ENCODE measurements around the gene FGL2. TPM values are rescaled to one million over a fixed set of nuclear protein-coding genes. Genes with fewer than 3 reads are reported as not detected.
"Not testable (repeated sequence)": the region's sequence is repeated elsewhere in the genome, so short reads cannot be mapped to it uniquely, and the experiment has no call there.

FGL2 gene
- total and polyA plus RNA-seq, 2 experiments from 2014 or later = not detected

DNA sequence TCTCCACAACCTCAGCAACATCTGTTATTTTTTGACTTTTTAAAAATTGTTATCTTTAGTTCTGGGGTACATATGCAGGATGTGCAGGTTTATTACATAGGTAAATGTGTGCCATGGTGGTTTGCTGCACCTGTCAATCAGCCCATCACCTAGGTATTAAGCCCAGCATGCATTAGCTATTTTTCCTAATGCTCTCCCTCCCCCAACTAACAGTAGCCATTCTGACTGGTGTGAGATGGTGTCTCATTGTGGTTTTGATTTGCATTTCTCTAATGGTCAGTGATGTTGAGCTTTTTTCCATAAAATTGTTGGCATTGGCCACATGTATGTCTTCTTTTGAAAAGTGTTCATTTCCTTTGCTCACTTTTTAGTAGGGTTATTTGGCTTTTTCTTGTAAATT, 29.2 kb upstream of the FGL2 start:
- not testable (repeated sequence) for H3K4me2 ChIP-seq; H3K27ac Mint-ChIP-seq; H3K27ac ChIP-seq (ENCODE audit: low read depth); H3K36me3 Mint-ChIP-seq (ENCODE audit: low read depth); H3K79me2 ChIP-seq (replicated peaks; ENCODE audit: insufficient read depth); H3K9me3 Mint-ChIP-seq; ATAC-seq; H3K4me1 Mint-ChIP-seq; H2AFZ ChIP-seq; H3K4me1 ChIP-seq (ENCODE audit: insufficient read depth); H3K27me3 ChIP-seq (ENCODE audit: insufficient read depth); DNase-seq (ENCODE audit: low spot score); H3K4me3 ChIP-seq; H3K4me3 Mint-ChIP-seq; H3K9me2 ChIP-seq (ENCODE audit: insufficient read depth); H3F3A ChIP-seq (replicated peaks; ENCODE audit: low read depth); H3K36me3 ChIP-seq (ENCODE audit: insufficient read depth); H4K20me1 ChIP-seq (replicated peaks; ENCODE audit: insufficient read depth); H3K27me3 Mint-ChIP-seq (ENCODE audit: insufficient read depth, low read depth, poor library complexity)

DNA sequence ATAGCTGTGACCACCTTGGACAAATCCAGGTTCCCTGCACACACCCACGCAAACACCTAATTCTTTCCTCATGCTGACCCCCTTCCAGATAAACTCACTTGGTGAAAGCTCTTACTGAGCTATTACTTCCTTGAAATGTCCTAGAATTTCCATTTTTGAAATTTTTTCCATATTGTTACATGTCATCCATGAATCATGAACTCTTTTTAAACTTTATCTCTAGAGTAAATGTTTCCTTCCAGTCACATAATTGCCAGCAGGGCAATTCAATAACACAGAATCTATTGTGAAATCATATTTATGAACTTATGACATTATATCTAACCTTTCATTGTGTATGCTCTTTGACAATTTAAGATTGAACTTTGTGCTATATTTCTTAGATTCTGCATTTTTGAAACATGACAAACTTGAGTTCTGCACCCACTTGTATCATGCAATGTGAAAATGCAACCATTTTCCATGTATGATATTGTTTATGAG, 26.8 kb upstream of the FGL2 start:
- no peak overlapping the region for H3K4me2 ChIP-seq
- no peak overlapping the region for H3K27ac ChIP-seq (ENCODE audit: low read depth)
- no peak overlapping the region for H3K4me3 ChIP-seq
- H3K9me2 ChIP-seq (ENCODE audit: insufficient read depth) = peaks cover under 1% of the 10 kb centered on the region; the same call in 1 of the 2 replicates
- TF ChIP-seq JUNB (IDR thresholded peaks at IDR 0.05; ENCODE audit: unreplicated experiment) (no peak), STAT1 (IDR thresholded peaks at IDR 0.05; ENCODE audit: unreplicated experiment) (no peak), EZH2 (IDR thresholded peaks at IDR 0.05; ENCODE audit: low read depth, unreplicated experiment) (no peak), ZNF331 (CRISPR knock-in tag; IDR thresholded peaks at IDR 0.05; ENCODE audit: low read depth) (no peak), POLR2AphosphoS5 (IDR thresholded peaks at IDR 0.05; ENCODE audit: low read depth) (no peak), EZH2phosphoT487 (IDR thresholded peaks at IDR 0.05; ENCODE audit: unreplicated experiment) (no peak)
- TF ChIP-seq, protein P1, sequence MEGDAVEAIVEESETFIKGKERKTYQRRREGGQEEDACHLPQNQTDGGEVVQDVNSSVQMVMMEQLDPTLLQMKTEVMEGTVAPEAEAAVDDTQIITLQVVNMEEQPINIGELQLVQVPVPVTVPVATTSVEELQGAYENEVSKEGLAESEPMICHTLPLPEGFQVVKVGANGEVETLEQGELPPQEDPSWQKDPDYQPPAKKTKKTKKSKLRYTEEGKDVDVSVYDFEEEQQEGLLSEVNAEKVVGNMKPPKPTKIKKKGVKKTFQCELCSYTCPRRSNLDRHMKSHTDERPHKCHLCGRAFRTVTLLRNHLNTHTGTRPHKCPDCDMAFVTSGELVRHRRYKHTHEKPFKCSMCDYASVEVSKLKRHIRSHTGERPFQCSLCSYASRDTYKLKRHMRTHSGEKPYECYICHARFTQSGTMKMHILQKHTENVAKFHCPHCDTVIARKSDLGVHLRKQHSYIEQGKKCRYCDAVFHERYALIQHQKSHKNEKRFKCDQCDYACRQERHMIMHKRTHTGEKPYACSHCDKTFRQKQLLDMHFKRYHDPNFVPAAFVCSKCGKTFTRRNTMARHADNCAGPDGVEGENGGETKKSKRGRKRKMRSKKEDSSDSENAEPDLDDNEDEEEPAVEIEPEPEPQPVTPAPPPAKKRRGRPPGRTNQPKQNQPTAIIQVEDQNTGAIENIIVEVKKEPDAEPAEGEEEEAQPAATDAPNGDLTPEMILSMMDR (conservative IDR thresholded peaks at IDR 0.05; ENCODE audit: low read depth in 2 of 2) = no peak
- TF ChIP-seq, protein P2, sequence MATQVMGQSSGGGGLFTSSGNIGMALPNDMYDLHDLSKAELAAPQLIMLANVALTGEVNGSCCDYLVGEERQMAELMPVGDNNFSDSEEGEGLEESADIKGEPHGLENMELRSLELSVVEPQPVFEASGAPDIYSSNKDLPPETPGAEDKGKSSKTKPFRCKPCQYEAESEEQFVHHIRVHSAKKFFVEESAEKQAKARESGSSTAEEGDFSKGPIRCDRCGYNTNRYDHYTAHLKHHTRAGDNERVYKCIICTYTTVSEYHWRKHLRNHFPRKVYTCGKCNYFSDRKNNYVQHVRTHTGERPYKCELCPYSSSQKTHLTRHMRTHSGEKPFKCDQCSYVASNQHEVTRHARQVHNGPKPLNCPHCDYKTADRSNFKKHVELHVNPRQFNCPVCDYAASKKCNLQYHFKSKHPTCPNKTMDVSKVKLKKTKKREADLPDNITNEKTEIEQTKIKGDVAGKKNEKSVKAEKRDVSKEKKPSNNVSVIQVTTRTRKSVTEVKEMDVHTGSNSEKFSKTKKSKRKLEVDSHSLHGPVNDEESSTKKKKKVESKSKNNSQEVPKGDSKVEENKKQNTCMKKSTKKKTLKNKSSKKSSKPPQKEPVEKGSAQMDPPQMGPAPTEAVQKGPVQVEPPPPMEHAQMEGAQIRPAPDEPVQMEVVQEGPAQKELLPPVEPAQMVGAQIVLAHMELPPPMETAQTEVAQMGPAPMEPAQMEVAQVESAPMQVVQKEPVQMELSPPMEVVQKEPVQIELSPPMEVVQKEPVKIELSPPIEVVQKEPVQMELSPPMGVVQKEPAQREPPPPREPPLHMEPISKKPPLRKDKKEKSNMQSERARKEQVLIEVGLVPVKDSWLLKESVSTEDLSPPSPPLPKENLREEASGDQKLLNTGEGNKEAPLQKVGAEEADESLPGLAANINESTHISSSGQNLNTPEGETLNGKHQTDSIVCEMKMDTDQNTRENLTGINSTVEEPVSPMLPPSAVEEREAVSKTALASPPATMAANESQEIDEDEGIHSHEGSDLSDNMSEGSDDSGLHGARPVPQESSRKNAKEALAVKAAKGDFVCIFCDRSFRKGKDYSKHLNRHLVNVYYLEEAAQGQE (IDR thresholded peaks at IDR 0.05; ENCODE audit: unreplicated experiment) = no peak
- Mint-ChIP-seq H3K4me1 (no peaks in the 10 kb centered on the region), H3K4me3 (no peak overlapping the region), H3K27me3 (ENCODE audit: insufficient read depth, low read depth, poor library complexity) (peaks cover 3% of the 10 kb centered on the region), H3K9me3 (peaks cover 4% of the 10 kb centered on the region; the same call in 2 of the 3 replicates), H3K27ac (no peak overlapping the region), H3K36me3 (ENCODE audit: low read depth) (no peaks in the 10 kb centered on the region)
- 0 out of 2 replicates have a peak, but pooled peaks cover 3% of the 10 kb centered on the region for H3K4me1 ChIP-seq (ENCODE audit: insufficient read depth)
- H2AFZ ChIP-seq = no peak overlapping the region
- DNase-seq (ENCODE audit: low spot score) = no peak
- H3K79me2 ChIP-seq (replicated peaks; ENCODE audit: insufficient read depth) = no peaks in the 10 kb centered on the region
- H3K36me3 ChIP-seq (ENCODE audit: insufficient read depth) = no peaks in the 10 kb centered on the region
- no peak for ATAC-seq
- no peaks in the 10 kb centered on the region for H4K20me1 ChIP-seq (replicated peaks; ENCODE audit: insufficient read depth)
- no peaks in the 10 kb centered on the region for H3F3A ChIP-seq (replicated peaks; ENCODE audit: low read depth)
- H3K27me3 ChIP-seq (ENCODE audit: insufficient read depth) = no peaks in the 10 kb centered on the region

All from GM23338 (cell line).